GM18951 (cell line): ENCODE measurements around the gene TMPRSS2.
"Not testable (repeated sequence)": the region's sequence is repeated elsewhere in the genome, so short reads cannot be mapped to it uniquely, and the experiment has no call there.

ENCODE experiments used
- POLR2A ChIP-seq: IDR thresholded peaks from 4 replicates; pipeline ENCODE4 v1.6.1; 2011; ENCODE audit warnings: mild to moderate bottlenecking; ENCODE audit not compliant: insufficient read length, insufficient read depth; ENCODE audit errors: extremely low read depth
- in situ Hi-C: fragments of 300-500 bp; cut with MboI; formaldehyde crosslinking; loops from one replicate; pipeline ENCODE4 v1.12.0; 2022; ENCODE audit warnings: low sequenced_read_pairs, mixed read lengths, inconsistent platforms; ENCODE audit not compliant: unreplicated experiment

The TMPRSS2 gene

GRCh38 chr21:41429305-41429704 lies 78.7 kb downstream of the TMPRSS2 start:
- in situ Hi-C loops, result no loop called here
- TF ChIP-seq POLR2A, result no peak

GRCh38 chr21:41428847-41429246 lies 79.1 kb downstream of the TMPRSS2 start:
- in situ Hi-C loops, result no loop called here
- no peak for TF ChIP-seq POLR2A

- TF ChIP-seq POLR2A, result no peak
- in situ Hi-C loops, result no loop called here
Observed at GRCh38 chr21:41428311-41428710, 79.6 kb downstream of the TMPRSS2 start.

- no peak for TF ChIP-seq POLR2A
- in situ Hi-C loops, result no loop called here
Observed at GRCh38 chr21:41427556-41427955, 80.4 kb downstream of the TMPRSS2 start.

- TF ChIP-seq POLR2A, result no peak
Observed at GRCh38 chr21:41426676-41427404, 81.1 kb downstream of the TMPRSS2 start.

GRCh38 chr21:41425954-41426675 lies 81.8 kb downstream of the TMPRSS2 start, which contains the start of gene MX1:
TSS of gene MX1 (plus strand) at chr21:41426239. CDS start at chr21:41432071, 5,832 bp downstream.
- peak; percentile 99 for TF ChIP-seq POLR2A
- in situ Hi-C loops, result no loop called here

More at GRCh38 chr21:41426676-41427404, 81.1 kb downstream of the TMPRSS2 start:
- in situ Hi-C loops, result no loop called here

GRCh38 chr21:41425588-41425953 lies 82.4 kb downstream of the TMPRSS2 start:
- TF ChIP-seq POLR2A, result no peak
- in situ Hi-C loops, result no loop called here

- in situ Hi-C loops, result not testable (repeated sequence)
Observed at GRCh38 chr21:41423305-41423636, 84.7 kb downstream of the TMPRSS2 start.

GRCh38 chr21:41422546-41423304 lies 85.2 kb downstream of the TMPRSS2 start:
- in situ Hi-C loops, result no loop called here
- no peak for TF ChIP-seq POLR2A

GRCh38 chr21:41420998-41421397 lies 87.0 kb downstream of the TMPRSS2 start:
- in situ Hi-C loops, result not testable (repeated sequence)

GRCh38 chr21:41419921-41420862 lies 87.8 kb downstream of the TMPRSS2 start:
- in situ Hi-C loops, result no loop called here
- peak; percentile 47 for TF ChIP-seq POLR2A

GRCh38 chr21:41418956-41419680 lies 88.8 kb downstream of the TMPRSS2 start:
- TF ChIP-seq POLR2A, result no peak
- in situ Hi-C loops, result no loop called here

GRCh38 chr21:41418393-41418792 lies 89.6 kb downstream of the TMPRSS2 start:
- in situ Hi-C loops, result no loop called here
- TF ChIP-seq POLR2A, result no peak

- in situ Hi-C loops, result not testable (repeated sequence)
Observed at GRCh38 chr21:41417505-41417904, 90.5 kb downstream of the TMPRSS2 start.
